Measurements from ENCODE around the gene ADAMTS2.

ADAMTS2 gene

DNA sequence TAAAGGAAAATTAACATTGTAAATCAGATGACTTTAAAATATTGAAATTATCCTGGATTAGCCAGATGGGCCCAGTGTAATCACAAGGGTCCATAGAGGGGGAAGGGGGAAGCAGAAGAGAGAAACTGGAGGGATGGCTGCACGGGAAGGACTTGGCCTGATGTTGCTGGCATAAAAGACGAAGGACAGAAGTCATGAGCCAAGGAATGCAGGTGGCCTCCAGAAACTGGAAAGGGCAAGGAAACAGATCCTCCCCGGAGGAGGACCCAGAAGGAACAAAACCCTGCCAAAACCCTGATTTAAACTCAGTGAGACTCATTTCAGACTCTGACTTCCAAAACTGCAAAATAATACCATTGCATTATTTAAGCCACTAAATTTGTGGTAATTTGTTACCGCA lies 100.2 kb downstream of the ADAMTS2 start:
- no peaks in the 10 kb centered on the region for H3K36me3 ChIP-seq (ENCODE audit: control insufficient read depth in 2 of 2, insufficient read depth in 2 of 2, low read length in 2 of 2)
- no peaks in the 10 kb centered on the region for H3K27me3 ChIP-seq (ENCODE audit: control insufficient read depth in 2 of 2, insufficient read depth in 2 of 2, low read length in 2 of 2)
- H3K9me3 ChIP-seq (ENCODE audit: control insufficient read depth in 2 of 2, low read length in 2 of 2), result no peaks in the 10 kb centered on the region
- H3K27ac ChIP-seq (ENCODE audit: low read depth in 2 of 2, low read length in 2 of 2), result no peak overlapping the region
- no peak overlapping the region for H3K9ac ChIP-seq (ENCODE audit: low read depth in 1 of 2, low read length in 2 of 2)
- H3K4me1 ChIP-seq (ENCODE audit: control insufficient read depth in 2 of 2, insufficient read depth in 2 of 2, low read length in 2 of 2), result no peaks in the 10 kb centered on the region
- no peak overlapping the region for H3K4me3 ChIP-seq (ENCODE audit: low read length in 2 of 2)

DNA sequence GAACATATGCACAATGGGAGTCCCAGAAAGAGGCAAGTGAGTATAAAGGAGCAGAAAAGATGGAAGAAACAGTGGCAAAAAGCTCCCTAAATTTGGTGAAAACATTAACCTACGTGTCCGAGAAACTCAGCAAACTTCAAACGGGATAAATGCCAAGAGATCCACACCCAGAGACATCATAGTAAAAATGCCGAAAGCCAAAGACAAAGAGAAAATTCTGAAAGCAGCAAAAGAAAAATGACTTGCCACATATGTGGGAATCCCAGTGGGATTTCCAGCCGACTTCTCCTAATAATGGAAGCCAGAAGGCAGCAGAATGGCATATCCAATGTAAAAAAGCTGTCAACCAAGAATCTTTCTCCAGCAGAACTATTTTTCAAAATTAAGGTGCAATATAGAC lies 101.2 kb downstream of the ADAMTS2 start:
- Histone ChIP-seq H3K9me3 (ENCODE audit: control insufficient read depth in 2 of 2, low read length in 2 of 2) (no peaks in the 10 kb centered on the region), H3K36me3 (ENCODE audit: control insufficient read depth in 2 of 2, insufficient read depth in 2 of 2, low read length in 2 of 2) (no peaks in the 10 kb centered on the region), H3K4me3 (ENCODE audit: low read length in 2 of 2) (no peak overlapping the region), H3K9ac (ENCODE audit: low read depth in 1 of 2, low read length in 2 of 2) (no peak overlapping the region), H3K27ac (ENCODE audit: low read depth in 2 of 2, low read length in 2 of 2) (no peak overlapping the region), H3K4me1 (ENCODE audit: control insufficient read depth in 2 of 2, insufficient read depth in 2 of 2, low read length in 2 of 2) (no peaks in the 10 kb centered on the region), H3K27me3 (ENCODE audit: control insufficient read depth in 2 of 2, insufficient read depth in 2 of 2, low read length in 2 of 2) (no peaks in the 10 kb centered on the region)

DNA sequence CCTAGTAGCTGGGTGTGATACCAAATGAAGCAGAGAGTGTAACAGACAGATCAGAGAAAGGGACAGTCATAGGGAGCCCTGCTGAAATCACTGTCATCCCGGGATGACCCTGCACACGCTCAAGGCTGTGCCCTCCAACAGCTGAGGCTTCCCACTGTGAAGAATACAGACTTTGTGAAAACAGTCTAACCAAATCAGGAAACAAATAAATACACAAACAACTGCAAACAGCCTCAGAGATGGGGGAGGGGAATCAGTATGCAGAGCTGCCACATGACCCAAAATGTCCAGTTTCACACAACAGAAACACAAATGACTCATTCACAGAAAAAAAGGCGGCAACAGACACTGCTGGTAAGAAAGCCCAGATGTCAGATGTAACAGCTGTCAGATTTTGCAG lies 101.9 kb downstream of the ADAMTS2 start:
- no peaks in the 10 kb centered on the region for H3K4me1 ChIP-seq (ENCODE audit: control insufficient read depth in 2 of 2, insufficient read depth in 2 of 2, low read length in 2 of 2)
- H3K4me3 ChIP-seq (ENCODE audit: low read length in 2 of 2), result no peak overlapping the region
- no peak overlapping the region for H3K9ac ChIP-seq (ENCODE audit: low read depth in 1 of 2, low read length in 2 of 2)
- no peaks in the 10 kb centered on the region for H3K36me3 ChIP-seq (ENCODE audit: control insufficient read depth in 2 of 2, insufficient read depth in 2 of 2, low read length in 2 of 2)
- no peaks in the 10 kb centered on the region for H3K9me3 ChIP-seq (ENCODE audit: control insufficient read depth in 2 of 2, low read length in 2 of 2)
- H3K27ac ChIP-seq (ENCODE audit: low read depth in 2 of 2, low read length in 2 of 2), result no peak overlapping the region
- no peaks in the 10 kb centered on the region for H3K27me3 ChIP-seq (ENCODE audit: control insufficient read depth in 2 of 2, insufficient read depth in 2 of 2, low read length in 2 of 2)

DNA sequence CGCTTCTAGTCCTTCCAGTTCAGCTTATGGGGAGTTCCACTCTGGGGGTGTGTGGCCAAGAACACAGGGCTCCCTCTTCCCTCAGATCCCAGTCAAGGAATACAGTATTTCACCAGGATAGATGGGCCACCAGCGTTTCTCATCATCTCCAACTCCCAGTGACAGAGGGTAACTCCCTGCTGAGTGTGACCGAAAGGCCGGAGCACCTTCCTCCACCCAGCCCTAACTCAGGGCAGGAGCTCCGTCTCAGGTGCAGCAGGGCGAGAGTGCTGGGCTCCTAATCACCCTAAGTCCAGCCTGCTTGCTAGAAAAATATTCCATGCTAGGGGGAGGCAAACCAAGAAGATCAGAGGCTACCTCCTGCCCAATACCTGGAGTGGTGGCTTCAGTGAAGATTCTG lies 102.6 kb downstream of the ADAMTS2 start:
- H3K27me3 ChIP-seq (ENCODE audit: control insufficient read depth in 2 of 2, insufficient read depth in 2 of 2, low read length in 2 of 2), result no peaks in the 10 kb centered on the region
- H3K27ac ChIP-seq (ENCODE audit: low read depth in 2 of 2, low read length in 2 of 2), result no peak overlapping the region
- H3K4me3 ChIP-seq (ENCODE audit: low read length in 2 of 2), result no peak overlapping the region

GRCh38 chr5:179241764-179242370 lies 103.4 kb downstream of the ADAMTS2 start:
- no peak overlapping the region for H3K27ac ChIP-seq (ENCODE audit: low read depth in 2 of 2, low read length in 2 of 2)
- no peaks in the 10 kb centered on the region for H3K36me3 ChIP-seq (ENCODE audit: control insufficient read depth in 2 of 2, insufficient read depth in 2 of 2, low read length in 2 of 2)

More for the DNA sequence above, 102.6 kb downstream of the ADAMTS2 start:
- Histone ChIP-seq H3K36me3 (ENCODE audit: control insufficient read depth in 2 of 2, insufficient read depth in 2 of 2, low read length in 2 of 2) (no peaks in the 10 kb centered on the region), H3K9ac (ENCODE audit: low read depth in 1 of 2, low read length in 2 of 2) (no peak overlapping the region), H3K9me3 (ENCODE audit: control insufficient read depth in 2 of 2, low read length in 2 of 2) (no peaks in the 10 kb centered on the region), H3K4me1 (ENCODE audit: control insufficient read depth in 2 of 2, insufficient read depth in 2 of 2, low read length in 2 of 2) (no peaks in the 10 kb centered on the region)

GRCh38 chr5:179241175-179241574 lies 104.1 kb downstream of the ADAMTS2 start:
- Histone ChIP-seq H3K4me1 (ENCODE audit: control insufficient read depth in 2 of 2, insufficient read depth in 2 of 2, low read length in 2 of 2) (no peaks in the 10 kb centered on the region), H3K27me3 (ENCODE audit: control insufficient read depth in 2 of 2, insufficient read depth in 2 of 2, low read length in 2 of 2) (no peaks in the 10 kb centered on the region), H3K27ac (ENCODE audit: low read depth in 2 of 2, low read length in 2 of 2) (no peak overlapping the region), H3K9ac (ENCODE audit: low read depth in 1 of 2, low read length in 2 of 2) (no peak overlapping the region), H3K9me3 (ENCODE audit: control insufficient read depth in 2 of 2, low read length in 2 of 2) (no peaks in the 10 kb centered on the region), H3K36me3 (ENCODE audit: control insufficient read depth in 2 of 2, insufficient read depth in 2 of 2, low read length in 2 of 2) (no peaks in the 10 kb centered on the region), H3K4me3 (ENCODE audit: low read length in 2 of 2) (no peak overlapping the region)

More at GRCh38 chr5:179241764-179242370, 103.4 kb downstream of the ADAMTS2 start:
- H3K9ac ChIP-seq (ENCODE audit: low read depth in 1 of 2, low read length in 2 of 2), result no peak overlapping the region
- no peaks in the 10 kb centered on the region for H3K9me3 ChIP-seq (ENCODE audit: control insufficient read depth in 2 of 2, low read length in 2 of 2)
- no peaks in the 10 kb centered on the region for H3K27me3 ChIP-seq (ENCODE audit: control insufficient read depth in 2 of 2, insufficient read depth in 2 of 2, low read length in 2 of 2)
- no peak overlapping the region for H3K4me3 ChIP-seq (ENCODE audit: low read length in 2 of 2)
- H3K4me1 ChIP-seq (ENCODE audit: control insufficient read depth in 2 of 2, insufficient read depth in 2 of 2, low read length in 2 of 2), result no peaks in the 10 kb centered on the region

GRCh38 chr5:179240561-179240960 lies 104.7 kb downstream of the ADAMTS2 start:
- no peaks in the 10 kb centered on the region for H3K36me3 ChIP-seq (ENCODE audit: control insufficient read depth in 2 of 2, insufficient read depth in 2 of 2, low read length in 2 of 2)
- no peaks in the 10 kb centered on the region for H3K9me3 ChIP-seq (ENCODE audit: control insufficient read depth in 2 of 2, low read length in 2 of 2)
- no peaks in the 10 kb centered on the region for H3K4me1 ChIP-seq (ENCODE audit: control insufficient read depth in 2 of 2, insufficient read depth in 2 of 2, low read length in 2 of 2)
- no peak overlapping the region for H3K4me3 ChIP-seq (ENCODE audit: low read length in 2 of 2)
- H3K27me3 ChIP-seq (ENCODE audit: control insufficient read depth in 2 of 2, insufficient read depth in 2 of 2, low read length in 2 of 2), result no peaks in the 10 kb centered on the region
- no peak overlapping the region for H3K9ac ChIP-seq (ENCODE audit: low read depth in 1 of 2, low read length in 2 of 2)
- no peak overlapping the region for H3K27ac ChIP-seq (ENCODE audit: low read depth in 2 of 2, low read length in 2 of 2)

DNA sequence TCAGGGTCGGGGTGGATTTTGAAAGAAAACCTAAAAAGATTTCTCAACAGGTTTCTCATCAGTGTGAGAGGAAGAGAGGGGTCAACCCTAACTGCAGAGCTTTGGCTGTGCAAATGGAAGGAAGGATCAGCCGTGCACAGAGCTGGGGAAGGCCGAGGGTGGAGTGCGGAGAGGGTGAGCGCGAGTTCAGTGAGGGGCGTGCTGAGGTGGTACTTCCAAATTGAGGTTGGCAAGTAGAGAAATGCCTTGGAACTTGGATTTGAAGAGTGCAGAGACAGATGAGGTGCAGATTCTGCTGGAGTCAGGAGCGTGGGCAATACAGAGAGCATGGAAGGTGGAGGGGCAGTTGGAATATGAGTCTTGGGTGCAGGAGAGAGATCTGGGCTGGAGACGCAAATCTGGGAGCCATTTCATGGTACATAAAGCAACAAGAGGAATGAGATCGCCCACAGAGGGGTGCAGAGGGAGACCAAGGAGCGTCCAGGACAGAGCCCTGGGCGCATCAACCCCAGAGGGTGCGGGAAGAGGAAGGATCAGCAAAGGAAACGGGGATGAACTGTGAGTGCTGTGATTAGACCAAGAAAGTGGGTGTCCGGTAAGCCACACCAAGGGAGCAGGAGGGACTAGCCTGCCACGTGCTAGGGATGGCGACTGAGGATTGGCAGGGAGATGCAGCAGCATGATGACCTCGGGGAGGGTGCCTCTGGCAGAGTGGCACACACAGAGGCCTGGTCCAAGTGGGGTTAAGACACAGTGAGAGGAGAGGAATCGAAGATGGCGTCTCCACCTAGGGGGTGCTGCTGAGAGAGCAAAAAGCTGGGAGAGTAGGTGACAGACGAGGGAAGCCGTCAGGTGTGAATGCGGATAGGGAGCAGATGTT lies 105.8 kb downstream of the ADAMTS2 start:
- H3K36me3 ChIP-seq (ENCODE audit: control insufficient read depth in 2 of 2, insufficient read depth in 2 of 2, low read length in 2 of 2), result no peaks in the 10 kb centered on the region
- no peaks in the 10 kb centered on the region for H3K4me1 ChIP-seq (ENCODE audit: control insufficient read depth in 2 of 2, insufficient read depth in 2 of 2, low read length in 2 of 2)
- no peak overlapping the region for H3K9ac ChIP-seq (ENCODE audit: low read depth in 1 of 2, low read length in 2 of 2)
- H3K27ac ChIP-seq (ENCODE audit: low read depth in 2 of 2, low read length in 2 of 2), result no peak overlapping the region
- H3K27me3 ChIP-seq (ENCODE audit: control insufficient read depth in 2 of 2, insufficient read depth in 2 of 2, low read length in 2 of 2), result no peaks in the 10 kb centered on the region
- H3K9me3 ChIP-seq (ENCODE audit: control insufficient read depth in 2 of 2, low read length in 2 of 2), result no peaks in the 10 kb centered on the region
- H3K4me3 ChIP-seq (ENCODE audit: low read length in 2 of 2), result no peak overlapping the region

- Histone ChIP-seq H3K9me3 (ENCODE audit: control insufficient read depth in 2 of 2, low read length in 2 of 2) (no peaks in the 10 kb centered on the region), H3K27ac (ENCODE audit: low read depth in 2 of 2, low read length in 2 of 2) (no peak overlapping the region), H3K4me3 (ENCODE audit: low read length in 2 of 2) (no peak overlapping the region), H3K27me3 (ENCODE audit: control insufficient read depth in 2 of 2, insufficient read depth in 2 of 2, low read length in 2 of 2) (no peaks in the 10 kb centered on the region), H3K36me3 (ENCODE audit: control insufficient read depth in 2 of 2, insufficient read depth in 2 of 2, low read length in 2 of 2) (no peaks in the 10 kb centered on the region), H3K9ac (ENCODE audit: low read depth in 1 of 2, low read length in 2 of 2) (no peak overlapping the region), H3K4me1 (ENCODE audit: control insufficient read depth in 2 of 2, insufficient read depth in 2 of 2, low read length in 2 of 2) (no peaks in the 10 kb centered on the region)
Measured at GRCh38 chr5:179238628-179238970, 106.7 kb downstream of the ADAMTS2 start.

GRCh38 chr5:179237770-179238627 lies 107.3 kb downstream of the ADAMTS2 start:
- Histone ChIP-seq H3K4me1 (ENCODE audit: control insufficient read depth in 2 of 2, insufficient read depth in 2 of 2, low read length in 2 of 2) (no peaks in the 10 kb centered on the region), H3K9me3 (ENCODE audit: control insufficient read depth in 2 of 2, low read length in 2 of 2) (no peaks in the 10 kb centered on the region), H3K4me3 (ENCODE audit: low read length in 2 of 2) (no peak overlapping the region), H3K27me3 (ENCODE audit: control insufficient read depth in 2 of 2, insufficient read depth in 2 of 2, low read length in 2 of 2) (no peaks in the 10 kb centered on the region), H3K9ac (ENCODE audit: low read depth in 1 of 2, low read length in 2 of 2) (no peak overlapping the region), H3K36me3 (ENCODE audit: control insufficient read depth in 2 of 2, insufficient read depth in 2 of 2, low read length in 2 of 2) (no peaks in the 10 kb centered on the region), H3K27ac (ENCODE audit: low read depth in 2 of 2, low read length in 2 of 2) (no peak overlapping the region)
